ENCODE measurements around the gene NDNF.

GRCh38 chr4:121096629-121097028, 24.3 kb upstream of the NDNF start:
- no peak for TF ChIP-seq CTCF (IDR thresholded peaks at IDR 0.05; ENCODE audit: low read depth, low read length)
- TF ChIP-seq POLR2A (IDR thresholded peaks at IDR 0.05; ENCODE audit: extremely low read depth, insufficient read length) = no peak

Measured in NB4 (cell line).